RWPE1 (cell line): Measurements from ENCODE around the gene CASP2.

Source experiments
- CTCF ChIA-PET: fragments of 350-600 bp; sonication (Branson Sonifier 250); formaldehyde crosslinking; extraction: SDS; loops from one replicate; lab custom pipeline; 2021; lab: Yijun Ruan, JAX
- POLR2A ChIA-PET: fragments of 400-600 bp; formaldehyde crosslinking; extraction: SDS; loops from one replicate; lab custom pipeline; 2020; ENCODE audit warnings: antibody characterized with exemption; ENCODE audit not compliant: low non-redundant PET; lab: Yijun Ruan, JAX
- DNase-seq: peaks from one replicate; pipeline ENCODE4 v3.0.0; 2012; ENCODE audit warnings: low spot score
- H3K27ac ChIP-seq: fragments of 450-650 bp; 2 replicates; pipeline ENCODE4 v1.5.1; 2017
- TF ChIP-seq, protein P1 (sequence below): fragments of 450-650 bp; conservative IDR thresholded peaks from 2 replicates; pipeline ENCODE4 v1.5.1; 2017; ENCODE audit warnings: low read depth, mild to moderate bottlenecking

CASP2 gene

DNA sequence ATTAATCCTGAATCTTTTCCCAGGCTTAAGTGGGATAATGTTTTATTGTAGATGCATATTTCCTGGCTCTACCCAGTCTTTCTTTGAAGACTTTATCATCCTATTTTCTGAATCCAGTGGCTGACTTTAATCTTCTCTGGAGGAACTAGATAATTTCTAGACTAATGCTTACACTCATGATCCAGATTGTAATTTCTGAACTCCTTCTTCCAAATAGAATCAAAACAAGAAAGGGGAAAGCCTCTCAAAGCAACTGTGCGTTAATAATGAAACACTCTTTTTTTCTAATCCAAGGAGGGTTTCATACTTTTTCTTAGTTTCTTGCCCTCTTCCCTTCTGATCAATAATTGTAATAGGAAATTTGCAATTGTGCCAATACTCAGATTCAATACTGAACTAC, 16.9 kb upstream of the CASP2 start:
- POLR2A ChIA-PET = no interaction called here
- CTCF ChIA-PET = no interaction called here

DNA sequence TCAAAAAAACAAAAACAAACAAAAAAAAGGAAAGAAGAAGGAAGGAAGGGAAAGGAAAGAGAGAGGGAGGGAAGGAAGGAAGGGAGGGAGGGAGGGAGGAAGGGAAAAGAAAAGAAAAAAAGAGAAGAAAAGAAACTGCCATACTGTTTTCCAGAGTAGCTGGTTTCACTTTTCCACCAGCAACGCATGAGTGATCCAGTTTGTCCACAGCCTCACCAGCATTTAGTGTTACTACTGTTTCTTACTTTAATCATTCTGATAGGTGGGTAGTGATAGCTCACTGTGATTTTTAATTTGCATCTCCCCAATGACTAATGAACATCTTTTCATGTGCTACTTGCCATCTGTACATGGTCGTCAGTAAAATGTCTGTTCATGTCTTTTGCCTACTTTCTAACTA, 15.3 kb upstream of the CASP2 start:
- ChIA-PET CTCF (no interaction called here), POLR2A (no interaction called here)
- no peak overlapping the region for H3K27ac ChIP-seq
- TF ChIP-seq, protein P1, sequence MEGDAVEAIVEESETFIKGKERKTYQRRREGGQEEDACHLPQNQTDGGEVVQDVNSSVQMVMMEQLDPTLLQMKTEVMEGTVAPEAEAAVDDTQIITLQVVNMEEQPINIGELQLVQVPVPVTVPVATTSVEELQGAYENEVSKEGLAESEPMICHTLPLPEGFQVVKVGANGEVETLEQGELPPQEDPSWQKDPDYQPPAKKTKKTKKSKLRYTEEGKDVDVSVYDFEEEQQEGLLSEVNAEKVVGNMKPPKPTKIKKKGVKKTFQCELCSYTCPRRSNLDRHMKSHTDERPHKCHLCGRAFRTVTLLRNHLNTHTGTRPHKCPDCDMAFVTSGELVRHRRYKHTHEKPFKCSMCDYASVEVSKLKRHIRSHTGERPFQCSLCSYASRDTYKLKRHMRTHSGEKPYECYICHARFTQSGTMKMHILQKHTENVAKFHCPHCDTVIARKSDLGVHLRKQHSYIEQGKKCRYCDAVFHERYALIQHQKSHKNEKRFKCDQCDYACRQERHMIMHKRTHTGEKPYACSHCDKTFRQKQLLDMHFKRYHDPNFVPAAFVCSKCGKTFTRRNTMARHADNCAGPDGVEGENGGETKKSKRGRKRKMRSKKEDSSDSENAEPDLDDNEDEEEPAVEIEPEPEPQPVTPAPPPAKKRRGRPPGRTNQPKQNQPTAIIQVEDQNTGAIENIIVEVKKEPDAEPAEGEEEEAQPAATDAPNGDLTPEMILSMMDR = no peak
- no peak for DNase-seq

More for the DNA sequence above, 16.9 kb upstream of the CASP2 start:
- H3K27ac ChIP-seq = no peak overlapping the region
- TF ChIP-seq, protein P1 = no peak
- DNase-seq = no peak

DNA sequence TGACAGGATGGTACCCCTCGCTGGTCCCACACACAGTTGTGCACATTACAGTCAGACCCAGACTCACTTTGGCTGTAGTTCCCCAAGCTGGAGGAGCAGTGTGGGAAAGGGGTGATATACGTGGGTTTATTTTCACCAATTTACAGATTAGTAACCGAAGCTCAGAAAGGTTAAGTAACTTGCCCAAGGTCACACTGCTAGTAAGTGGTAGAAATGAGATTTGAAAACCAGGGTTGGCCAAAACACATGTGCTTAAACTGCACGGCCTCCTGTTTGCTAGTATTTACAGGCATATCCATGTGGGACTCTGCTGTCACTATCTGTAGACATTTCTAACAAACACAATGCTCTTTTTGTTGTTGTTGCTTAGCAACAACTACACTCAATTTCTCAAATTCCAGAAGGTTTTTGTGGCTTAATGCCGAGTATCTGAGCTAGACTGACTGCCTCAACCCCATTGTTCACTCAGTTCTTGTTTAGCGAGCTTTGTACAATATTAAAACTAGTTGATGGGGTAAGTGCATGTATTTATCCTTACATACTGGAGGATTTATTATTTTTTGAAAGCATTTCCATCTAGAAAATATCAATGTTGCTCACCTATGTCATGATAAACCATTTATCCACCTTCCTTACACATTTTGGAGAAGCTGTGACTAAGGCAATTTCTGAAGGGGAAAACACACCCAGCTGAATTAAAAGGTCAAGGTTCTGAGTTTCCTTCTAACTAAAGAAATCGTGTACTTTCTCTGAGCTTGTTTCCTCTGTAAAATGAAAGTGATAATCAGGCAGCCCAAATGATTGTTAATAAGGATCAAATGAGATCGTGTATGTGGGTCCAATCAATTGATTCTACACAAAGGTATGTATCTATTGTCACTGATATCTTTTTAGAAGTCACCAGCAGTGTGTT, 8.7 kb upstream of the CASP2 start:
- CTCF ChIA-PET = no interaction called here
- H3K27ac ChIP-seq = no peak overlapping the region
- TF ChIP-seq, protein P1 = no peak
- POLR2A ChIA-PET = no interaction called here
- DNase-seq = no peak

DNA sequence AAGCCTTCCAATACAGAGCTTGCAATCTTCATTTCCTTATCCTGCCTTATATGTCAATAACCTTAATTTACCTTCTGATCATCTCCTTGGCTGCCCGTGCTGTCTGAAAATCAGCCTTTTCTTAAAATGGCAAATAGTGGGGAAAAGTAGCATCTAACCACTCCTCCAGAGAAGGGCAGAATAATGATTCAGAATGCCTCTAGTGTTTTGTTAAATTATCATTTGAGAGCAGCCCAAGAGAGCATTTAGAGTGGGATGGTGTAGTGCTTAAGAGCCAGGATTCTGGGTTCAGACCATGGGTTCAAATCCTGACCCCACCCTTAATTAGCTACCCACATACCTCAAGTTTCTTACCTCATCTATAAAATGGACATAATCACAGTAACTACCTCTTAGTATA, 8.0 kb upstream of the CASP2 start:
- DNase-seq = no peak
- TF ChIP-seq, protein P1 = no peak
- H3K27ac ChIP-seq = no peak overlapping the region
- ChIA-PET CTCF (interaction anchor here (0.6 kb wide), 1 partner anchor 222 kb away, joined by 3 read pairs; no protein-coding TSS in a partner anchor), POLR2A (no interaction called here)

DNA sequence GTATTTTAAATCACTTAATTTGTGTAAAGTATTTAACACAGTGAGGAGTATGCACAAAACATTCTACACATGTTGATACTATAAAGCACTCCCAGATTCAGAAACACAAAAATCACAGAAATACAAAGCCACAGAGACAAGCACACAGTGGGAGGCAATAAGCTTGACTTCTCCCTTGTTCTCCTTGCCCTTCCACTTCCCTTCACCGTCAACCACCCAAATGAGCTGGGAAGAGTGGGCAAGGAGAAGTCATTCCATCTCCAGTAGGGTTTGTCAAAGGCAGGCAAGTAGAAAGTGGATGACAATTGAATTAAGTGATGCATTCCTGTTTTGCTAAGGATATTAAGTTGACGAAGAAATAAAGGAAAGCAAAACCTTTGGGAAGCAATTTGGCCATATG, 7.6 kb upstream of the CASP2 start:
- POLR2A ChIA-PET = no interaction called here
- no peak overlapping the region for H3K27ac ChIP-seq
- CTCF ChIA-PET = interaction anchor here (0.6 kb wide), 1 partner anchor 222 kb away, joined by 3 read pairs; no protein-coding TSS in a partner anchor
- TF ChIP-seq, protein P1 = no peak
- no peak for DNase-seq

DNA sequence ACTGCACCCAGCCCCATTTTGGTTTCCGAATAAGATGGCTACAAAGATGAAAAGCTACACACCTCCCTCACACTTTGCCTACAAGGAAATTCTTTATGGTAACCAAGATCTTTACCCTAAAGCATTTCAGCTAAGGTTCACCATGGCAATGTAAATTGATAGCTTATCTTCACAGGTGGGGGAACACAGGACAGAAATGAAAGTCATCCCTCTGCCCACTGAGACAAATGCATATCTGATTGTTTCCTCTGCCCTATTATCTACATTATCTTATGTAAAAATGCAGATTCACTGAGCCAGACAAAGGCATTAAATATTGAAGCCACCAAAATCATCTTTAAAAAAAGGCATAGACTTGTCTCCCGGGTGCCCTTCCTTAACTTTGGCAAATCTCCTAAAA, 6.6 kb upstream of the CASP2 start:
- no peak for DNase-seq
- ChIA-PET CTCF (no interaction called here), POLR2A (no interaction called here)
- TF ChIP-seq, protein P1 = no peak
- no peak overlapping the region for H3K27ac ChIP-seq
